ENCODE data around the gene AKAP6.

The AKAP6 gene, protein sequence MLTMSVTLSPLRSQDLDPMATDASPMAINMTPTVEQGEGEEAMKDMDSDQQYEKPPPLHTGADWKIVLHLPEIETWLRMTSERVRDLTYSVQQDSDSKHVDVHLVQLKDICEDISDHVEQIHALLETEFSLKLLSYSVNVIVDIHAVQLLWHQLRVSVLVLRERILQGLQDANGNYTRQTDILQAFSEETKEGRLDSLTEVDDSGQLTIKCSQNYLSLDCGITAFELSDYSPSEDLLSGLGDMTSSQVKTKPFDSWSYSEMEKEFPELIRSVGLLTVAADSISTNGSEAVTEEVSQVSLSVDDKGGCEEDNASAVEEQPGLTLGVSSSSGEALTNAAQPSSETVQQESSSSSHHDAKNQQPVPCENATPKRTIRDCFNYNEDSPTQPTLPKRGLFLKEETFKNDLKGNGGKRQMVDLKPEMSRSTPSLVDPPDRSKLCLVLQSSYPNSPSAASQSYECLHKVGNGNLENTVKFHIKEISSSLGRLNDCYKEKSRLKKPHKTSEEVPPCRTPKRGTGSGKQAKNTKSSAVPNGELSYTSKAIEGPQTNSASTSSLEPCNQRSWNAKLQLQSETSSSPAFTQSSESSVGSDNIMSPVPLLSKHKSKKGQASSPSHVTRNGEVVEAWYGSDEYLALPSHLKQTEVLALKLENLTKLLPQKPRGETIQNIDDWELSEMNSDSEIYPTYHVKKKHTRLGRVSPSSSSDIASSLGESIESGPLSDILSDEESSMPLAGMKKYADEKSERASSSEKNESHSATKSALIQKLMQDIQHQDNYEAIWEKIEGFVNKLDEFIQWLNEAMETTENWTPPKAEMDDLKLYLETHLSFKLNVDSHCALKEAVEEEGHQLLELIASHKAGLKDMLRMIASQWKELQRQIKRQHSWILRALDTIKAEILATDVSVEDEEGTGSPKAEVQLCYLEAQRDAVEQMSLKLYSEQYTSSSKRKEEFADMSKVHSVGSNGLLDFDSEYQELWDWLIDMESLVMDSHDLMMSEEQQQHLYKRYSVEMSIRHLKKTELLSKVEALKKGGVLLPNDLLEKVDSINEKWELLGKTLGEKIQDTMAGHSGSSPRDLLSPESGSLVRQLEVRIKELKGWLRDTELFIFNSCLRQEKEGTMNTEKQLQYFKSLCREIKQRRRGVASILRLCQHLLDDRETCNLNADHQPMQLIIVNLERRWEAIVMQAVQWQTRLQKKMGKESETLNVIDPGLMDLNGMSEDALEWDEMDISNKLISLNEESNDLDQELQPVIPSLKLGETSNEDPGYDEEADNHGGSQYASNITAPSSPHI (N-terminal part only)

GRCh38 chr14:32329146-32329545 lies at the start of gene AKAP6:
TSS of gene AKAP6 (plus strand) at chr14:32329298. CDS start at chr14:32433494, 104,196 bp downstream.
- no peak for DNase-seq

- no peak for DNase-seq
Observed at GRCh38 chr14:32286602-32287001, 42.5 kb upstream of the AKAP6 start.

DNA sequence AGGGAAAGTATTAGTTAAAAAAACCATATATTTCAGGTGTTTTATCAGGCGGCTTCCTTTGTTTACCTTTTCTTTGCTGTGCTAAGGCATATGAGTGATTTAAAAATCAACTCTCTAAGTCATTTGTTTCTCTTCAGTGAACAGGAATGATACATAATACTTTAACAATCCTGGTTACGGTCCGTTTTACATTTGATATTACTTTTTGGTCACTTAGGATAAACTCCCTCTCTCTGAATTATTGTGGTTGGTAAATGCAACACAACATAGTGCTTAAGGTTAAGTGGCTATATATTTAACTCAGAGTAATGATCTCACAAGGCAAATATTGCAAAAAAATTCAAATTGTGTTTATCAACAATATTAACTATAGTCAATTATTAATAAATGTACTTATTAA lies 32.7 kb upstream of the AKAP6 start:
- no peak for DNase-seq

DNA sequence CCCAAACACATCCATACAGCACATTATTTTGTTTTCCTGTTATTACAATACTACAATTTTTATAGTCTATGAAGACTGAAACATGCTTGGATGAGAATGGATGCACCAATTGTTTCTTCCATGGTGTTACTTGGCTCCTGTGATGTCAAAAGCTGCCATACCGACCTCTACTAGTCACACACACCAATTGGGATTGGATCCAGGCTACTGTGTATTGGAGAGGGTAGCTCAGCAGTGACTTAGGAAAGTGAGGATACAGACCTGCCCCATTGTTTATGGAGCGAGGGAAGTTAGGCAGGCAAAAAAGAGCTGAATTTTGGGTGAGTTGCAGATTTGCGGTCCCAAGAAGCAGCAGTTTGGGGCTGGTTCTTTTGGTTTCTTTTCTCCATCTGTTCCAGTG lies 30.8 kb upstream of the AKAP6 start:
- no peak for DNase-seq

GRCh38 chr14:32300136-32300535 lies 29.0 kb upstream of the AKAP6 start:
- no peak for DNase-seq

DNA sequence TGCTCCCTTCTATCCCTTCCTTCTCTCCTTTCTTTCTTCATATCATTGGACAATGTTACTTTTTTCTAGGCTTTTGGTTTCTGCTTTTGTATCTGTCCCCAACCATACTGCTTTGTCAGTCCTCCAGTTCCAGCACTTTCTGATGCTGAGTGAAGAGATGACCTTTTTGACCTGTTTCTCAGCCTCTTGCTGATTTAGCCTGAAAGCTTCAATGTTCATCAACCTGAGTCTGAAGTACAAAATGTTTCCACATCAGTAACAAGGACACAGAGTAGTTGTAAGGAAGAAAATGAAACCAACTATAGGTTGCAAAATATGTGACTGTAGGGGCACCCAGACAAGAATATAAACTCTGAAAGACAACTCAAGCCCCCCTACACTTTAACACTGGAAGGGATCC lies 25.2 kb upstream of the AKAP6 start:
- DNase-seq: no peak

- DNase-seq: no peak
Observed at GRCh38 chr14:32304296-32304695, 24.8 kb upstream of the AKAP6 start.

DNA sequence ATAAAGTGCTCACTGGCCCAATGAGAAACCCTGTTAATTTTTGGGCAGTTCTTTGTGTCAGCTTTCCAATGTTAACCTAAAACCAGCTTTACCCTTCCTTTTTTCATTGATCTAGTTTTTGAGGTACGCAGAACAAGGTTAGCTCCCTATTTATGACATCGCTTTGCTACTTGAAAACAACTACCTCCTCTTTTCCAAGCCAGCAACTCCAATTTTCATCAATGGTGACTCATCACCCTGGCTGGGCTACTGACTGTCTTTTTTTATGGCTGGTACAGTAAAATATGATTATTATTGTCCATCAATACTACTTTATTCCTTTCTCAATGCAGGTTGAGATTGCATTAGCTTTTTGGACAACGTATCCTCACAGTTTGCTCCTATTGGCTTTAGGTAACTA lies 22.5 kb upstream of the AKAP6 start:
- DNase-seq: no peak

GRCh38 chr14:32307881-32308582 lies 21.1 kb upstream of the AKAP6 start:
- DNase-seq: no peak

DNA sequence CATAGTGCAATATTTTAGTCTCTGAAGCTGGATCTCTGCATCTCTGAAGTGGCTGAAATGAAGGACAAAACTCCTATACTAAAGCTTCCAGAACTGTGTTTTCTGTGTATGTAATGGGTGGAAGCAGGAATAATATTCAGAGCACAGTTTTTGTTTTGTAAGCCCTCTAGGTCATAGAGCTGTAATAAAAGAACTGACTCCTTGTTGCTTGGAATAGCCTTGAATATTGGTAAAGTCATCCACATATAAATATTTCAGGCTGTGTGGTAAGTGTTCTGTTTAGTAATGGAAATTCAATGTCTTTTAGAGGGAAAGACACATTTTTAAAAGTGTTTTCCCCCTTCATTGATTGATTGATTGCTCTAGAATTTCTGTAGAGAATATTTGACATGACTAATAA lies 18.2 kb upstream of the AKAP6 start:
- no peak for DNase-seq

DNA sequence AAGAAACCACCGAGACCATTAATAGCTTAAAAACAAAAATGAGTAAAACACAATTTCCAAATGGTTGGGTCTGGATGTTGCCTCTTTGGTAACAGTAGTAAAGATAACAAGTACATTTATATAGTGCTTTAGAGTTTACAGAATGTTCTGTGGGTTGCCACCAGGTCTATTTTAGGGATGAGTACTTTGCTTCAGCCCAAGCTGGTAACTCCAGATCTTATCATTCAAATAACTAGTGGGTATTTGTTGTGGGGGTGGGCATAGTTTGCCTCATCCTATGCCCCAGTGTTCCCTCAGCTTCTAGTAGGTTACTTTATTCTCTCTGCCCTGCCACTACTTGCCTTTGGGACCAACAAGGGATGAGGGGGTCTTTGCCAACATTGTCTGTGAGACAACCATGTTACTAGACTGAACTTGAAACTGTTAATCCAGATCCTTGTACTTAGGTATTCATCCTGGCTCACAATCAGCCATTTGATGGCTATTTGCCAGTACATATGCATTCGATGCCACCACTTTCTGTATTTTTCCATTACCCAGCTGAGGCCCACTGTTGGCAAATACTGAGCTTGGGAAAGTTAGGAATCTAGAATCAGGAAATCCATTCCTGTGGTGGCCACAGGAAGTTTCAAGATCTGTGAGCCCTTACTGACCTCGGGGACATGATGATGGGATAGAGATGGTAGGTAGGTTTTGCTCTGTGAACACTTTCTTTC lies 17.6 kb upstream of the AKAP6 start:
- no peak for DNase-seq

- DNase-seq: no peak
Observed at GRCh38 chr14:32312010-32312331, 17.1 kb upstream of the AKAP6 start.

GRCh38 chr14:32313844-32314376 lies 15.2 kb upstream of the AKAP6 start:
- no peak for DNase-seq

DNA sequence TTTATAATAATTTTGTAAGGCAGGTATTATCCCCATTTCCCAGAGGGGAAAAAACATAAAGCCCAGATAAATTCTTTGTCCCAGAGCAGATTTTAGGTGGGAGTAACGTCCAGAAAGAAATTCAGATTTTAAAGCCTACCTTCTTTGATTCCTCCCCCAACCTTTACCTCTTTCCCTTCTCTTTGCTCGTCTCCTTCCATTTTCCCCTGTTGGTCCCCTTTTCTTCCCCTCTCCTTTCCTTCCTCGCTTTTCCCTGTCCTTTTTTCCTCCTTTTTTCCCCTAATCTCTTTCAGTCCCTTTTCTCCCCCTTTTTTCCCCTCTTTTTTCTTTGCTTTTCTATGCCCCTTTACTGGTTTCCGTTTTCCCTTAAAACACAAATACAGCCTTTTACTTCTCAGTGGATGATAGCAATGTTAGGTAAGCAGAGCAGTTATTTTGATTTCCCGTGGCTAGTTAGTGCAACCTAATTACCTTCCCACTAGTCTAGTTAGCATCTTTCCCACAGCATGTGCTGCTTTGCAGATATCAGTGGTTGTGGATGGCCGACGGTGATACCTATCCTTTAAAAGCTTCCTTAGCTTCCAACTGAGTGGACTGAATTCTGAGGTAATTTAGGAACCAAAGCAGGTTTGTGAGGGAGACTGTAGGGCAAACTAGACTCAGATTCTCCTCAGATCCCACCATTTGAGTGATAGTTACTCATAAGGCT lies 10.9 kb upstream of the AKAP6 start:
- no peak for DNase-seq

- DNase-seq: no peak
Observed at GRCh38 chr14:32319368-32320049, 9.6 kb upstream of the AKAP6 start.

- no peak for DNase-seq
Observed at GRCh38 chr14:32324601-32325000, 4.5 kb upstream of the AKAP6 start.

GRCh38 chr14:32327255-32327961 lies 1.7 kb upstream of the AKAP6 start:
- DNase-seq: no peak

DNA sequence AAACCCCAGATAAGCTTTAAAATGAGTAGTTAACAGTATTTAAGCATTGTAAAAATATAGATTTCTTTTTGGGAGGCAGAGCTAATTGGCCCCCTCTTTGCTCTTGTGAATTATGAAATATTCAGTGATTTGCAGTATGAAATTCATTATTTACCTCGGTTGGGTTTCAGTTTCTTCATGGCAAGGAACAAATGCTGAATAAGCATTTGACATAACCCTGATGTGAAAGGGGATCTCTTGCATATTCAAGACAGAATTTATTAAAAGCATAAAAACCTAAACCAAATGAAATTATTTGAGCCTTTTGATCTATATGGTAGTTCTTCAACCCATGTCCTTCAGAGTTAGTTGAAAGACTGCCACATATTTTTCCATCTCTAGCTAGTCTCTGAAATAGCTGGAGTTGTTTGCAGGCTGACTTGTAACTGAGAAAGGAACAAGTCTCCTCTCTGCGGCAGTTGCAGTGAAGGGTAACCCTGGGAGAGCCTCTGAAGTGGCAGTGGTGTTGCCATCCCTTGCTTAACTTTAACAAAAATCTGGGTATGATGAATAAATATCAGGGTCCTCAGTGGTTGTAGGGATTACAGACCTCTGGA lies 690 bp downstream of the AKAP6 start:
- no peak for DNase-seq

All from stimulated activated CD4-positive, alpha-beta T cell treated with anti-CD3 and anti-CD28 coated beads, Interleukin-2, amount 100 ng/mL, for 24 hours (primary cell).